Measurements from ENCODE around the gene SPATA2L.

DNA sequence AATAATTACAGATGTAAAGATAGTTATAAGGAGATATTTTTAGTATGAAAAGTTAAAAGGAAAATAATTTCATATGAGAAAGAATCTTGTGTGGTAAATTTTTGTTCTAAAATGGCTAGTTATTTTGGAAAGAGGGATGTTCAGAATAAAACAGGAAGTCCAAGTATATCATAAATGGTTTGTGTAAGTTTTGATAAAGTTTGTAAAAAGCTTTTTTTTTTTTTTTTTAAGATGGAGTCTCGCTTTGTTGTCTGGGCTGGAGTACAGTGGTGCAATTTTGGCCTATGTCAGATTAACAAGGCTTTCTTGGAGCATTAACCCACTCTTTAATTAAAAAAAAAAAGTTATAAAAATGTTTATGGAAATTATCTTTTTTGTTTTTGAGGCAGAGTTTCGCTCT, 23.2 kb downstream of the SPATA2L start:
- TF ChIP-seq EZH2 (IDR thresholded peaks at IDR 0.05; ENCODE audit: low read depth, low read length, severe bottlenecking) (no peak), BCL11A (IDR thresholded peaks at IDR 0.05; ENCODE audit: low read depth in 2 of 2, low read length in 2 of 2) (no peak), ASH2L (IDR thresholded peaks at IDR 0.05; ENCODE audit: low read length) (no peak), HDAC6 (IDR thresholded peaks at IDR 0.05; ENCODE audit: low read depth, low read length) (no peak), EP300 (IDR thresholded peaks at IDR 0.05; ENCODE audit: borderline replicate concordance in 1 of 2, low read depth in 2 of 2, low read length in 2 of 2) (no peak)
- TF ChIP-seq, protein P1, sequence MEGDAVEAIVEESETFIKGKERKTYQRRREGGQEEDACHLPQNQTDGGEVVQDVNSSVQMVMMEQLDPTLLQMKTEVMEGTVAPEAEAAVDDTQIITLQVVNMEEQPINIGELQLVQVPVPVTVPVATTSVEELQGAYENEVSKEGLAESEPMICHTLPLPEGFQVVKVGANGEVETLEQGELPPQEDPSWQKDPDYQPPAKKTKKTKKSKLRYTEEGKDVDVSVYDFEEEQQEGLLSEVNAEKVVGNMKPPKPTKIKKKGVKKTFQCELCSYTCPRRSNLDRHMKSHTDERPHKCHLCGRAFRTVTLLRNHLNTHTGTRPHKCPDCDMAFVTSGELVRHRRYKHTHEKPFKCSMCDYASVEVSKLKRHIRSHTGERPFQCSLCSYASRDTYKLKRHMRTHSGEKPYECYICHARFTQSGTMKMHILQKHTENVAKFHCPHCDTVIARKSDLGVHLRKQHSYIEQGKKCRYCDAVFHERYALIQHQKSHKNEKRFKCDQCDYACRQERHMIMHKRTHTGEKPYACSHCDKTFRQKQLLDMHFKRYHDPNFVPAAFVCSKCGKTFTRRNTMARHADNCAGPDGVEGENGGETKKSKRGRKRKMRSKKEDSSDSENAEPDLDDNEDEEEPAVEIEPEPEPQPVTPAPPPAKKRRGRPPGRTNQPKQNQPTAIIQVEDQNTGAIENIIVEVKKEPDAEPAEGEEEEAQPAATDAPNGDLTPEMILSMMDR (IDR thresholded peaks at IDR 0.05; ENCODE audit: control extremely low read depth in 1 of 3, insufficient read depth in 1 of 3, low read depth in 1 of 3, low read length in 3 of 3), result no peak

All from H1 (cell line).